Pancreas (tissue), 10 donors: ENCODE results near the gene PXMP4. TPM values are rescaled to one million over a fixed set of nuclear protein-coding genes. Genes with fewer than 3 reads are reported as not detected.
A peak's percentile ranks its signal among the peaks of the same experiment; 100 is the strongest.

Experiments
- ATAC-seq, 4 donors: fragments of 200-7000 bp; cut with Tn5 transposase; one replicate each; pipeline versions ENCODE4 v1.8.0 to v1.9.1; 2020; ENCODE audit warnings: mild to moderate bottlenecking in 4 of 4, moderate library complexity in 4 of 4
- DNase-seq, 6 donors: peaks; one replicate each; pipeline ENCODE4 v3.0.0-alpha.2; 2020
- FAIRE-seq: peaks from 2 replicates; lab custom pipeline; 2012; peaks lifted over from hg19 to GRCh38; lab: Jason Lieb, UNC
- H3K27ac ChIP-seq, 4 donors: fragments of 200-600 bp; sonication (generic); 1 replicate in 3 of 4; 2 replicates in 1 of 4; pipeline versions ENCODE4 v1.5.0 to v1.8.0; 2020
- H3K27me3 ChIP-seq, 4 donors: fragments of 200-600 bp; one replicate each; pipeline ENCODE4 v1.8.0; 2021
- H3K36me3 ChIP-seq, 3 donors: fragments of 200-600 bp; sonication (generic) in 1 of 3; one replicate each; pipeline versions ENCODE4 v1.5.0 to v1.8.0; 2020 to 2021
- H3K4me1 ChIP-seq, 3 donors: fragments of 200-600 bp; one replicate each; pipeline ENCODE4 v1.8.0; 2021
- H3K4me3 ChIP-seq, 4 donors: fragments of 200-600 bp; sonication (generic) in 2 of 4; one replicate each; pipeline versions ENCODE4 v1.5.0 to v1.8.0; 2020 to 2021
- H3K9me3 ChIP-seq, 4 donors: fragments of 200-600 bp; one replicate each; pipeline ENCODE4 v1.8.0; 2021
- CTCF ChIP-seq, 4 donors: fragments of 200-600 bp; sonication (generic) in 3 of 4; IDR thresholded peaks; one replicate each; pipeline versions ENCODE4 v1.5.0 to v1.8.0; 2021; ENCODE audit warnings: antibody characterized with exemption in 4 of 4
- WGBS, 2 donors: extraction: QIAGEN DNeasy Blood & Tissue Kit; methylation state at CpG; one replicate each; pipeline ENCODE4 v1.1.7; 2013; 5-methylcytosine and 5-hydroxymethylcytosine counted together
- intact Hi-C, 3 donors: fragments of 100-400 bp; cut with DNase I; formaldehyde crosslinking; loops; one replicate each; pipeline versions ENCODE4 v1.11.1 to v1.14.2; 2022
- polyA plus RNA-seq, 2 donors: library from polyadenylated mRNA; stranded (reverse); fragments of 200-250 nt; gene quantifications; one replicate each; pipeline ENCODE4 v1.2.3, GENCODE V29; 2013
- total RNA-seq, 6 donors: library from RNA; stranded (reverse); fragmentation: NEBNext Ultra II Directional in 4 of 6; extraction: Animal tissue kit (Norgen Biotek cat#: 25700) in 4 of 6; gene quantifications; one replicate each; pipeline versions ENCODE4 v1.2.1 to v1.2.4, GENCODE V29; 2021 to 2023
- donor health status: healthy with polysubstance abuse.
- donor health status: DM: no; HTN: no; CAD: no; lungs with moderate emphysema.
- donor health status: DM: no; HTN: no; CAD: no.
- donor health status: control.
- donor health status: control.
- donor health status: Bipolar disorder and iron deficiency.
- donor health status: DM: yes; HTN: yes; CAD: no.
- donor health status: DM: no; HTN: no; CAD: no.
- donor health status: DM: no; HTN: no; CAD: no.
- donor health status: DM: yes; HTN: yes; CAD: no.

The PXMP4 gene
- total and polyA plus RNA-seq, 8 donors: 2.1 to 8.2 (median 5.4) TPM

- no peak for ATAC-seq
- no peak overlapping the region for H3K4me3 ChIP-seq
- FAIRE-seq: no peak
- no peak for DNase-seq
- H3K4me1 ChIP-seq: no peaks in the 10 kb centered on the region
- TF ChIP-seq CTCF (IDR thresholded peaks at IDR 0.05): no peak
- WGBS, 2 donors: 84 to 93% methylated on average over 3 of the region's 3 CpGs
- peak overlapping the region in 2 of 4 donors; percentile 19 to 37 for H3K27ac ChIP-seq
- H3K36me3 ChIP-seq: no peaks in the 10 kb centered on the region
- no peaks in the 10 kb centered on the region for H3K9me3 ChIP-seq
- H3K27me3 ChIP-seq: no peaks in the 10 kb centered on the region
- intact Hi-C loops: no loop called here
These were observed 24.1 kb upstream of the PXMP4 start for GRCh38 chr20:33744181-33744580.

DNA sequence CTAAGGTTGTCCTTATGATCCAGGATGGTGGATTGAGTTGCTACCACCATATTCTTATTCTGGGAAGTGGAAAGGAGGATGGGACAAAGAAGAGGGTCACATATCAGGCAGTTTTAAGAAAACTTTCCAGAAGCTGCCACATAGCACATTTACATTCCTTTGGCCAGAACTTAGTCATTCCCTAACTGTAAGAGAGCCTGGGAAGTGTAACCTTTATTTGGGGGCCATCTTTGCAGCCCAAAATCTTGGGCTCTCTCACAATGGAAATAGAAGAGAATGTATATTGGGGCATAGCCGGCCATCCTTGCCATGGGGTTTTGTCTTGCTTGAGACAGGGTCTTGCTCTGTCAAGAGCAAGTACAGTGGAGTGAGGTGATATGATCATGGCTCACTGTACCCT is 20.1 kb upstream of the PXMP4 start:
- Histone ChIP-seq H3K4me3 (no peak overlapping the region), H3K27me3 (no peaks in the 10 kb centered on the region), H3K27ac (no peak overlapping the region), H3K36me3 (no peaks in the 10 kb centered on the region), H3K4me1 (no peaks in the 10 kb centered on the region), H3K9me3 (no peaks in the 10 kb centered on the region)
- intact Hi-C loops: no loop called here
- TF ChIP-seq CTCF (IDR thresholded peaks at IDR 0.05): no peak
- FAIRE-seq (no peak), ATAC-seq (no peak), DNase-seq (no peak)
- WGBS, 2 donors: 95 to 98% methylated on average over 1 of the region's 1 CpG

DNA sequence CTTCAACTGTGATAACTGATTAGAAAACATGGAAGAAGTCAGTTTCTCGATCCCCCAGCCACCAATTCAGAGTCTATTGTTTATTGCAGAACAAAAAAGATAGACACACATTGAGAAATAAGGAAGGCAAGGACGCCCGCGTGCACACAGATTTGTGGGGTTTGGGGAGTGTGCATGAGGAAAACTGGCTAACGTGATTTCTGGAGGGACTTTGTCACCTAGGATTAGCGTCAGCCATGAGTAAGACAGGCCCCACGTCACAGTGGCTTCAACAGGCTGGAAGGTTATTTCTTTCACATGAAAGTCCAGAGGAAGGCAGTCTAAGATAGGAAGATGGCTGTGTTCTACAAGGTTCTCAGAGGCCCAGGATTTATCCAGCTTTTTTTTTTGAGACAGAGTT is 19.4 kb upstream of the PXMP4 start:
- Histone ChIP-seq H3K27me3 (no peaks in the 10 kb centered on the region), H3K4me3 (no peak overlapping the region), H3K27ac (no peak overlapping the region), H3K9me3 (no peaks in the 10 kb centered on the region), H3K4me1 (no peaks in the 10 kb centered on the region), H3K36me3 (no peaks in the 10 kb centered on the region)
- FAIRE-seq: no peak
- ATAC-seq: no peak
- WGBS, 2 donors: 88 to 90% methylated on average over 7 of the region's 7 CpGs
- no peak for TF ChIP-seq CTCF (IDR thresholded peaks at IDR 0.05)
- no peak for DNase-seq
- intact Hi-C loops: no loop called here

DNA sequence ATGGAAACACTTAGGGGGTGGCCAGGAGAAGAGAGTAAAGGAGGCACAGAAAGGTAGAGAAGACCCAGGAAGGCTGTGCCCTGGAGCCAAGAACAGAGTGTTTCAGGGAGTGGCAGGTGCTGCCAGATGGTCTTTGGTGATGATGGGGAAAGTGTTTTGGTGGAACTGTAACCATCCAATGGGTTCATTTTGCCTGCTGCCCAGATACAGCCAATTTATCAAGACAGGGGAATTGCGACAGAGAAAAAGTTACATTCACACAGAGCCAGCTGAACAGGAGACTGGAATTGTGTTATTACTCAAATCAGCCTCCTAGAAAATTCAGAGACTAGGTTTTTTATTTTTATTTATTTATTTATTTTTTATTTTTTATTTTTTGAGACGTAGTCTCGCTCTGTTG is 16.9 kb upstream of the PXMP4 start:
- H3K36me3 ChIP-seq: no peaks in the 10 kb centered on the region
- no peak for ATAC-seq

More for the DNA sequence above, 16.9 kb upstream of the PXMP4 start:
- FAIRE-seq (no peak), DNase-seq (no peak)
- Histone ChIP-seq H3K9me3 (no peaks in the 10 kb centered on the region), H3K27ac (no peak overlapping the region), H3K4me3 (no peak overlapping the region), H3K4me1 (peaks cover 3 to 14% (median 9%) of the 10 kb centered on the region in 3 donors), H3K27me3 (no peaks in the 10 kb centered on the region)
- 98 to 99% methylated on average over 3 of the region's 3 CpGs for WGBS, 2 donors
- intact Hi-C loops: no loop called here
- no peak for TF ChIP-seq CTCF (IDR thresholded peaks at IDR 0.05)
